DND-41 (cell line): ENCODE measurements around the gene H1-8.

Experiments
- ATAC-seq: fragments of 200-7000 bp; cut with Tn5 transposase; 3 replicates; pipeline ENCODE4 v1.9.1; 2021; ENCODE audit warnings: low read depth; ENCODE audit not compliant: insufficient read depth
- DNase-seq: peaks from one replicate; pipeline ENCODE4 v3.0.0-alpha.2; 2020
- H2AFZ ChIP-seq: 2 replicates; pipeline ENCODE4 v1.6.0; 2012; ENCODE audit warnings: low read depth, low read length
- H3K27ac ChIP-seq: 2 replicates; pipeline ENCODE4 v1.5.1; 2012; ENCODE audit warnings: low read length, inconsistent platforms
- H3K27me3 ChIP-seq: fragments of 200-600 bp; sonication (generic); 2 replicates; pipeline ENCODE4 v1.6.0; 2012; ENCODE audit warnings: low read length, mild to moderate bottlenecking, inconsistent platforms; ENCODE audit not compliant: insufficient read depth, poor library complexity
- H3K36me3 ChIP-seq: 2 replicates; pipeline ENCODE4 v1.5.1; 2012; ENCODE audit warnings: low read length, inconsistent platforms; ENCODE audit not compliant: insufficient read depth
- H3K4me1 ChIP-seq: 2 replicates; pipeline ENCODE4 v1.5.1; 2012; ENCODE audit warnings: mild to moderate bottlenecking, low read length; ENCODE audit not compliant: insufficient read depth
- H3K4me2 ChIP-seq: 2 replicates; pipeline ENCODE4 v1.6.0; 2012; ENCODE audit warnings: mild to moderate bottlenecking, moderate library complexity, low read length, inconsistent platforms; ENCODE audit not compliant: insufficient read depth
- H3K4me3 ChIP-seq, 2 experiments: fragments of 200-600 bp in 1 of 2; shearing (Covaris generic) in 1 of 2; 2 replicates each; pipeline ENCODE4 v1.5.1; 2012 to 2016; ENCODE audit warnings: inconsistent platforms in 2 of 2, low read length in 2 of 2, mild to moderate bottlenecking in 2 of 2, low read depth in 1 of 2, moderate library complexity in 1 of 2
- H3K79me2 ChIP-seq: 2 replicates; pipeline ENCODE4 v1.6.0; 2012; ENCODE audit warnings: low read length, inconsistent platforms; ENCODE audit not compliant: insufficient read depth
- H3K9ac ChIP-seq: 2 replicates; pipeline ENCODE4 v1.6.0; 2012; ENCODE audit warnings: low read depth, mild to moderate bottlenecking, inconsistent platforms, low read length, moderate library complexity
- H3K9me3 ChIP-seq: 2 replicates; pipeline ENCODE4 v1.5.1; 2012; ENCODE audit warnings: low read length, moderate library complexity, mild to moderate bottlenecking, inconsistent platforms; ENCODE audit not compliant: insufficient read depth, severe bottlenecking
- H4K20me1 ChIP-seq: 2 replicates; pipeline ENCODE4 v1.6.0; 2012; ENCODE audit warnings: low read length; ENCODE audit not compliant: insufficient read depth
- CTCF ChIP-seq: IDR thresholded peaks from 2 replicates; pipeline ENCODE4 v1.5.1; 2012; ENCODE audit warnings: borderline replicate concordance, low read length, moderate library complexity, mild to moderate bottlenecking; ENCODE audit not compliant: poor library complexity, severe bottlenecking; ENCODE audit errors: extremely low read depth
- EZH2 ChIP-seq: IDR thresholded peaks from 3 replicates; pipeline ENCODE4 v1.6.1; 2012; ENCODE audit warnings: borderline replicate concordance, low read depth, mild to moderate bottlenecking, moderate library complexity, low read length, inconsistent platforms; ENCODE audit not compliant: severe bottlenecking

H1-8 gene

GRCh38 chr3:129579991-129580390, 37.0 kb downstream of the H1-8 start:
- Histone ChIP-seq H3K79me2 (peaks cover 26% of the 10 kb centered on the region), H3K9me3 (no peaks in the 10 kb centered on the region), H4K20me1 (peaks cover 58% of the 10 kb centered on the region), H3K4me3 (no peak overlapping the region), H3K4me2 (no peak overlapping the region), H3K27ac (0 out of 2 replicates have a peak overlapping the region, but pooled peaks have one; percentile 65), H3K36me3 (peaks cover 100% of the 10 kb centered on the region), H3K9ac (no peak overlapping the region), H2AFZ (no peak overlapping the region), H3K27me3 (no peaks in the 10 kb centered on the region), H3K4me1 (peaks cover 40% of the 10 kb centered on the region)
- DNase-seq = no peak
- ATAC-seq = no peak
- TF ChIP-seq EZH2 (no peak), CTCF (no peak)

- Histone ChIP-seq H3K9ac (no peak overlapping the region), H4K20me1 (peaks cover 60% of the 10 kb centered on the region), H3K27ac (no peak overlapping the region), H3K27me3 (no peaks in the 10 kb centered on the region), H3K4me1 (peaks cover 36% of the 10 kb centered on the region), H3K36me3 (peaks cover 100% of the 10 kb centered on the region), H2AFZ (no peak overlapping the region), H3K79me2 (peaks cover 42% of the 10 kb centered on the region), H3K4me3 (no peak overlapping the region), H3K9me3 (no peaks in the 10 kb centered on the region), H3K4me2 (no peak overlapping the region)
- no peak for ATAC-seq
- no peak for DNase-seq
- no peak for TF ChIP-seq EZH2
- no peak for TF ChIP-seq CTCF
Observed at GRCh38 chr3:129581623-129582022, 38.6 kb downstream of the H1-8 start.

- H3K9me3 ChIP-seq = no peaks in the 10 kb centered on the region
- peaks cover 66% of the 10 kb centered on the region for H4K20me1 ChIP-seq
- no peak overlapping the region for H2AFZ ChIP-seq
- H3K9ac ChIP-seq = no peak overlapping the region
- TF ChIP-seq EZH2 (no peak), CTCF (no peak)
- ATAC-seq (no peak), DNase-seq (no peak)
- H3K27ac ChIP-seq = no peak overlapping the region
- no peaks in the 10 kb centered on the region for H3K27me3 ChIP-seq
- H3K4me2 ChIP-seq = no peak overlapping the region
- no peak overlapping the region for H3K4me3 ChIP-seq
- peaks cover 24% of the 10 kb centered on the region for H3K4me1 ChIP-seq
- peaks cover 54% of the 10 kb centered on the region for H3K79me2 ChIP-seq
- H3K36me3 ChIP-seq = peaks cover 100% of the 10 kb centered on the region
Observed at GRCh38 chr3:129582799-129583198, 39.8 kb downstream of the H1-8 start.

- H3K36me3 ChIP-seq = peaks cover 100% of the 10 kb centered on the region
- no peak for DNase-seq
- peaks cover 59% of the 10 kb centered on the region for H3K79me2 ChIP-seq
- no peak overlapping the region for H3K9ac ChIP-seq
- TF ChIP-seq EZH2 = no peak
- TF ChIP-seq CTCF = no peak
- no peak overlapping the region for H3K27ac ChIP-seq
- no peaks in the 10 kb centered on the region for H3K9me3 ChIP-seq
- peaks cover 19% of the 10 kb centered on the region for H3K4me1 ChIP-seq
- ATAC-seq = no peak
- no peaks in the 10 kb centered on the region for H3K27me3 ChIP-seq
- no peak overlapping the region for H2AFZ ChIP-seq
- H3K4me2 ChIP-seq = no peak overlapping the region
- peaks cover 65% of the 10 kb centered on the region for H4K20me1 ChIP-seq
- no peak overlapping the region for H3K4me3 ChIP-seq
Observed at GRCh38 chr3:129583289-129583688, 40.3 kb downstream of the H1-8 start.
